T47D (cell line): ENCODE results near the gene TMEM115.

ENCODE experiments used
- DNase-seq, 2 experiments: peaks; one replicate each; pipeline versions ENCODE4 v3.0.0 to v3.0.0-alpha.2; 2011 to 2012; ENCODE audit warnings: low read depth in 1 of 2, low spot score in 1 of 2
- JUND ChIP-seq: IDR thresholded peaks from 2 replicates; pipeline ENCODE4 v1.6.1; 2012; ENCODE audit warnings: low read depth
- in situ Hi-C: cut with HindIII; loops from 2 replicates; pipeline ENCODE4 v1.10.0; 2016; ENCODE audit warnings: low sequenced_read_pairs, low pct_unique_long_range_greater_than_20kb

TMEM115 gene

GRCh38 chr3:50342813-50343633 lies 16.3 kb downstream of the TMEM115 start:
- TF ChIP-seq JUND = no peak
- in situ Hi-C loops = no loop called here
- no peak for DNase-seq

DNA sequence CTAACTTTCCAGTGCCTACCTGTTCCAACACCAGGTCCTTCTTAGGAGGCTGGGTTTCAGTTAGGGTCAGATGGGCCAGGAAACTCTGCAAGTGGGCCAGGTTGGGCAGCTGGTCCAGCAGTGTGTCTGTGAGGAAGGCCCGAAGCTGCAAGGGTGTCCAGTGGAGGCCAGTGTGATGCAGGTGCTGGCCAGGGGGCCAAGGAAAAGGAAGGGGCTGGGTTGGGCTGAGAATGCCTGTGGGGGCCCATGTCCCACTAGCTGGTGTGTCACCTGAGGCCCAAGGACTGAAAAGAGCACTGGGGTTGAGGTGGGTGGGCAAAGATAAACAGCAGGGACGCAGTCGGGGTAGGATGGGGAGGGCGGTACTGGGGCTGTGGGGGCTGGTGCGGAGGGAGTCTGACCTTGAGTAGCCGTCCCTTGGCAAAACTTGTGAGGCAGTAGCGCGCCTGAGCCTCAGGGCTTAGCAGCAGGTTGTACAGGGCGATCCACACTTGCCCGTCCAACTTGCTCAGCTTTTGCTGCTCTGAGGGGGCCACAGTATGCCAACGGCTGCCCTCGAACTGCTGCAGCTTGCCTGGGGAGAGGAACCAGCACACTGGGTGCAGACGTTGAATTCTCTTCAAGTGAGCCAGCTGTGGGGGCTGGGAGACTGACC lies 17.2 kb downstream of the TMEM115 start:
- in situ Hi-C loops = no loop called here
- no peak for TF ChIP-seq JUND
- DNase-seq = no peak

- DNase-seq = no peak
- in situ Hi-C loops = no loop called here
- TF ChIP-seq JUND = no peak
These were observed 17.8 kb downstream of the TMEM115 start for GRCh38 chr3:50341537-50341936.

GRCh38 chr3:50340448-50341329 lies 18.6 kb downstream of the TMEM115 start, which contains the start of gene RASSF1:
Gene RASSF1, minus strand, starts transcription at chr3:50340836. Its CDS starts 31 bp downstream, at chr3:50340805.
- no peak for DNase-seq
- no peak for TF ChIP-seq JUND
- in situ Hi-C loops = no loop called here

GRCh38 chr3:50340147-50340447 lies 19.2 kb downstream of the TMEM115 start:
- no peak for TF ChIP-seq JUND
- in situ Hi-C loops = no loop called here
- no peak for DNase-seq

DNA sequence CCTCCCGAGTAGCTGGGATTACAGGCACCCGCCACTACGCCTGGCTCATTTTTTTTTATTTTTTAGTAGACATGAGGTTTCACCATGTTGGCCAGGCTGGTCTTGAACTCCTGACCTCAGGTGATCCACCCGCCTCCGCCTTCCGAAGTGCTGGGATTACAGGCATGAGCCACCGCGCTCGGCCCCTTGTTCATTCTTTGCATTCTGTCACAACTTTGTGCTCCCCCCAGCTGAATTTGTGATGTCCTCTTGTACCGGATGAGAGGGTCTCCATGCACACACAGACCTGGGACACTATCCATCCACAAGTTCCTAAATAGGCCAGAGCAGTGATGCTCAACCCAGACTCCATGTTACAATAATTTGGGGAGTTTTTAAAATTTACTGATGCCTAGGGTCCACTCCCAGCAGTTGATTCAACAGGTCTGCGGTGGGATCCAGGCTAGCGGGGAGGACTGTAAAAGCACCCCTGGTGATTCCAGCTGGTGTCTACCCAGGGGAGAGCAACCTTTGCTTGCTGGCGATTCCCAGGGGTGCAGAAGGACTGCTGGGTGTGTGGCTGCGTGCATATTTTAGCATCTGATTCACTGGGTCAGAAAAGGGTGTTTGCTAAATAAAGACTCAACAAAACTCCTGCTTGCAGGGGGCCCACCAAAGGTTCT lies 19.7 kb downstream of the TMEM115 start:
- TF ChIP-seq JUND = no peak
- in situ Hi-C loops = no loop called here
- DNase-seq = no peak

- TF ChIP-seq JUND = no peak
- no peak for DNase-seq
- in situ Hi-C loops = no loop called here
These were observed 20.4 kb downstream of the TMEM115 start for GRCh38 chr3:50338965-50339364.

- peak; percentile 97 to 98 for DNase-seq
- in situ Hi-C loops = no loop called here
- no peak for TF ChIP-seq JUND
These were observed 22.0 kb downstream of the TMEM115 start for GRCh38 chr3:50337175-50337861.

- no peak for TF ChIP-seq JUND
- DNase-seq = peak in 1 of 2 experiments; percentile 58
- in situ Hi-C loops = no loop called here
These were observed 22.7 kb downstream of the TMEM115 start for GRCh38 chr3:50336452-50337174.

DNA sequence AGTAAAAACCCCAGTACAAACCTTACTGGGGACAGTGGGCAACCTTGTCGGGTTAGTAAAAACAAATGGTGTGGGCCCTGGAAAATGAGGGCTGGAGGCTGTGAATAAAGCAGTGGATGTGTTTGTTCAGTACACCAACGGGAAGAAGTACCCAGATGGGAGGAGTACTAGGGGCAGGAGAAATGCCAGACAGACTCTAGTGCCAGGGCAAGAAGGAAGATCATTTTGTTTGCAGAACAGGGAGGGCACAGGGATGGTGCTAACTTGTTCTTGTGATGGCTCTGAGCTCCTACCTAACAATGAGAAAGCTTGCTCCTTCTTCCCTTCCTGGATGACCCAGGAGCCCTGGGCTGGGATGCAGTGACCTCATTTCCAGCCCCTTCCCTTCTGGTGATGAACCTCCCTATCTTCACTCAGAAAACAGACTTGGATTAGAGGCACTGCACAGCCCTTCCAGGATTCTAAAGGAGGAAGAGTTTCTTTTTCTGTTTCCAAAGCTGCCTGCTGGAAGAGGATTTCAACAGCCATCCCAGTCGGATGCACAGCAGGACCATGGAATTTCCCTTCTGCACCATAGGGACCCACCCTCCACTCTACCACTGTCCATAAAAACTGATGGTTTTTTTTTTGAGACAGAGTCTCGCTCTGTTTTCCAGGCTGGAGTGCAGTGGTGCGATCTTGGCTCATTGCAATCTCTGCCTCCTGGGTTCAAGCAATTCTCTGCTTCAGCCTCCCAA lies 24.8 kb downstream of the TMEM115 start:
- TF ChIP-seq JUND = no peak
- DNase-seq = no peak
- in situ Hi-C loops = no loop called here
